Gastroesophageal sphincter (tissue), 3 donors: ENCODE data around the gene ENG.

Experiments used
- EP300 ChIP-seq: sonication (generic); formaldehyde crosslinking; IDR thresholded peaks from one replicate; pipeline ENCODE4 v1.6.1; 2017; ENCODE audit warnings: antibody characterized with exemption, mild to moderate bottlenecking
- POLR2A ChIP-seq, 2 donors: fragments of 450-650 bp; IDR thresholded peaks; one replicate each; pipeline ENCODE4 v1.6.1; 2017; ENCODE audit warnings: antibody characterized with exemption in 2 of 2, mild to moderate bottlenecking in 2 of 2, moderate library complexity in 1 of 2
- POLR2AphosphoS5 ChIP-seq: sonication (generic); formaldehyde crosslinking; IDR thresholded peaks from one replicate; pipeline ENCODE4 v1.6.1; 2017; ENCODE audit warnings: antibody characterized with exemption
- TF ChIP-seq, protein P1 (sequence below), 4 experiments: fragments of 200-600 bp in 2 of 4; fragments of 450-650 bp in 2 of 4; sonication (generic) in 1 of 4; IDR thresholded peaks; one replicate each; pipeline ENCODE4 v1.5.1; 2017 to 2019; ENCODE audit warnings: antibody characterized with exemption in 4 of 4, mild to moderate bottlenecking in 2 of 4, moderate library complexity in 2 of 4

DNA sequence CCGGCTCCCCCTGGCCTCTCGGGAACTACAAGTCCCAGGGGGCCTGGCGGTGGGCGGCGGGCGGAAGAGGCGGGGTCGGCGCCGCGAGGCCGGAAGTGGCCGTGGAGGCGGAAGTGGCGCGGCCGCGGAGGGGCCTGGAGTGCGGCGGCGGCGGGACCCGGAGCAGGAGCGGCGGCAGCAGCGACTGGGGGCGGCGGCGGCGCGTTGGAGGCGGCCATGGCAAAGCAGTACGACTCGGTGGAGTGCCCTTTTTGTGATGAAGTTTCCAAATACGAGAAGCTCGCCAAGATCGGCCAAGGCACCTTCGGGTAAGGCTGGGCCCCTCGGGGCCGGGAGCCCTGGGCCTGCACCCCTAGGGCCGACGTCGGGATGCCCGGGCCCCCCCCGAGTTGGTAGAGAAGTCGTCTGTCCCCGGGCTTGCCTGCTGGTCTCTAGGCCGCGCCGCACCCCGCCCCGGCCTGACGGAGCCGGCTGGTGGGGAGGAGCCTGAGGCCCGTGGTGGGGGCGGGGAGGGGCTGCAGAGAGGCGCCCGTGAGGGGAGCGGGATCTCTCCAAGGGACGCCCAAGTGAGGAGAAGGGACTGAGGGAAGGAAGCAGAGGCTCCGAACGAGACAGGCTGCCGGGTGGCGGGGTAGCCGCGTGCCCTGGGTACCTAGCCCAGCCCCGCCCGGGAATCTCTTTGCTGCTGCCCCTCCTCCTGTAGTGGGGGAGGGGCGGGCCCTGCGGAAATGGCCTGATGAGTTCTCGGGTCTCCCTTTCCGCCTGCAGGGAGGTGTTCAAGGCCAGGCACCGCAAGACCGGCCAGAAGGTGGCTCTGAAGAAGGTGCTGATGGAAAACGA lies 68.3 kb downstream of the ENG start, which contains the start of gene CDK9:
- no peak for TF ChIP-seq EP300
- peak; percentile 57 to 79 for TF ChIP-seq POLR2A (IDR thresholded peaks at IDR 0.05)
- TF ChIP-seq, protein P1, sequence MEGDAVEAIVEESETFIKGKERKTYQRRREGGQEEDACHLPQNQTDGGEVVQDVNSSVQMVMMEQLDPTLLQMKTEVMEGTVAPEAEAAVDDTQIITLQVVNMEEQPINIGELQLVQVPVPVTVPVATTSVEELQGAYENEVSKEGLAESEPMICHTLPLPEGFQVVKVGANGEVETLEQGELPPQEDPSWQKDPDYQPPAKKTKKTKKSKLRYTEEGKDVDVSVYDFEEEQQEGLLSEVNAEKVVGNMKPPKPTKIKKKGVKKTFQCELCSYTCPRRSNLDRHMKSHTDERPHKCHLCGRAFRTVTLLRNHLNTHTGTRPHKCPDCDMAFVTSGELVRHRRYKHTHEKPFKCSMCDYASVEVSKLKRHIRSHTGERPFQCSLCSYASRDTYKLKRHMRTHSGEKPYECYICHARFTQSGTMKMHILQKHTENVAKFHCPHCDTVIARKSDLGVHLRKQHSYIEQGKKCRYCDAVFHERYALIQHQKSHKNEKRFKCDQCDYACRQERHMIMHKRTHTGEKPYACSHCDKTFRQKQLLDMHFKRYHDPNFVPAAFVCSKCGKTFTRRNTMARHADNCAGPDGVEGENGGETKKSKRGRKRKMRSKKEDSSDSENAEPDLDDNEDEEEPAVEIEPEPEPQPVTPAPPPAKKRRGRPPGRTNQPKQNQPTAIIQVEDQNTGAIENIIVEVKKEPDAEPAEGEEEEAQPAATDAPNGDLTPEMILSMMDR (IDR thresholded peaks at IDR 0.05), result no peak
- peak; percentile 76 for TF ChIP-seq POLR2AphosphoS5
